ENCODE data around the gene UBE2Q1. TPM values are rescaled to one million over a fixed set of nuclear protein-coding genes. Genes with fewer than 3 reads are reported as not detected.

UBE2Q1 gene
- total RNA-seq: 31.9 and 46.5 TPM in 2 replicates

DNA sequence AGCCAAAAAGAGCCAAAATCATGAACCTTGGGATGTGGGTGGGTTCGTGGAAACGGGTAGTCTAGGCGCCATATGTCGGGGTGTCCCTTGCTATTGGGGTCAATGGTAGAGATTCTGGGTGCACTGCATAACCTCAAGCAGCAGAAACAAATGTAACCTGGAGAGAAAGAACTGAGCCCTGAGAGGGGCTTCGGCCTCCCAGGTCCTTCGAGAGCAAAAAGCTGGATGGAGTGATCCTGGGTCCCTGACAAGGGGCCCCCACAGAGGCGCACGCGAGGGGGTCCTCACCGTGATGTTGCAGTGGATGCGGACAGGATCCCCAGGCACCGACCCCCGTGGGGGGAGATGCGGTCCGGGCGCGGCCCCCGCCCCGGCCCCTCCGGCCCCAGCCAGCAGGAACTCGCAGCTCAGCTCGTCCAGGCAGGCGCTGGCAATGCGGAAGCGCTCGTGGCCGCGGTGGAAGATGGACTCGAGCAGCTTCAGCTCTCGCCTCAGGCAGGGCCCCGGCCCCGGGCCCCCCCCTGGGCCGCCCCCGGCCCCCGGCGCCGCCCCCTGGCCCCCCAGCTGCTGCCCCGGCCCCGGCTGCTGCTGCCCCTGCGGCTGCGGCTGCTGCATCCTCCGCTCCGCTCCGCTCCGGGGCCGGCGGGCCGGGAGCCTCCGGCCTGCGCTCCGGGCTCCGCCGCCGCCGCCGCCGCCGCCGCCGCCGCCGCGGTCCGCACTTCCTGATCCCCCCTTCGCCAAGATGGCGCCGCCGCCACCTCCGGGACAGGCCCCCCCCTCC is at the start of gene UBE2Q1:
Gene UBE2Q1 (minus strand): TSS at position 724 of the 781 bp plus-strand sequence. CDS start 109 bp downstream, at position 615.

GRCh38 chr1:154607609-154608396 is 49.3 kb upstream of the UBE2Q1 start, which contains the start of gene ADAR:
Gene ADAR, minus strand, starts transcription at chr1:154608186. Its CDS starts 180 bp downstream, at chr1:154608006.

DNA sequence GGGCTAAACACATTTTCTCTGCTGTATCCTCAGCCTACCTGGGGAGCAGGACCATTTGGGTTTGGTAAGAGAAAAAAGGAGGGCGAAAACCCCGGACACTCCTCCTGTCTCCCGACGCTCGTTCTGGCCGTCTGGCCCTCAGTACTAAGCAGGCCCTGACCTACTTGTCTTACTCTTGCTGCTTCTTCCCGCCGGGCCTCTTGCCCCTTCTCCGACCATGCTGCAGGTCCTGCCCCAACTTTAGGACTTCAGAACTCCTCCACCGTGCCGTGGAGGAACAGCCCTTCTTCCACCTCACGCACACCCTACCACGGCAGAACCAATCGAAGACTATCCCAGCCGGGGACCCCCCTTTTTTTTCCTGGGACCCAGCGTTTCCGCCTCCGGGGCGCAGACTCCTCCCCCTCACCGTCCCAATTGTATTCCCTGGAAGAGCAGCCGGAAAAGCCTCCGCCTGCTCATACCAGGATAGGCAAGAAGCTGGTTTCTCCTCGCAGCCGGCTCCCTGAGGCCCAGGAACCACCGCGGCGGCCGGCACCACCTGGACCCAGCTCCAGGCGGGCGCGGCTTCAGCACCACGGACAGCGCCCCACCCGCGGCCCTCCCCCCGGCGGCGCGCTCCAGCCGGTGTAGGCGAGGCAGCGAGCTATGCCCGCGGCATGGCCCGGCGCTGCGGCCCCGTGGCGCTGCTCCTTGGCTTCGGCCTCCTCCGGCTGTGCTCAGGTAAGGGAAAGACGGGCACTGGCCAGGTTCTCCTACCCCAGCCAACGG is 9.1 kb upstream of the UBE2Q1 start, which contains the start of gene CHRNB2:
Gene CHRNB2 (plus strand): TSS at position 393 of the 771 bp plus-strand sequence. CDS start 267 bp downstream, at position 660.

DNA sequence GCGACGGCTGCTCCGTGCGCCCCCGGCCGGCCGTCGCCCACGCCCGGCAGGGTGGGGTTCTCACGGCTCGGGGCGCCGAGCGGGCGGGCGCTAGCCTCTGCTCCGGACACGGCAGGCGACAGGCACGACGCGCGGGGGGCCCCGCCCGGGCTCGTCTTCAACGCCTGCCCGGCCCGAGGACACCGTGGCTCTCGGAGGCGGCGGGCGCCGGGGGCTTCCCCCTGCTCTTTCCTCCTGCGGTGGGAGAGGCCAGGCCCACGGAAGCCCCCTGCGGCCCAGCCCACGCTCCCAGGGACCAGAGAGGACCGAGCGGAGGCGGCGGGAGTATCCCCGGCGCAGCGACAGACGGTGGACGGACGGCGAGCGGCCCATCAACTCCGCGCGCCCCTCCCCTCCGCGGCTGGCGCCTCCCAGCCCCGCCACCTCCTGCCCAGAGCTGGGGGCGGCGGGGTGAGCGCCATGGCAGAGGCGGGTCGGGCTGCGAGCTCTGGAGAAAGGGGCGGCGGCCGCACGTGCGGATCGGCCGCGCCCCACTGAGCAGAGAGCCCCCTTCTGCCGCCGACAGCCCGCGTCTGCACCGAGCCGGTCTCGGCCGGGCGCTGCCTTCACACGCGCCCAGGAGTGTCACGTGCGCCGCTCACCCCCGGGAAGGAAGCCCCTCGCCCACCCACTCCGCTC is 56.3 kb downstream of the UBE2Q1 start, which contains the start of the genes SHE and TDRD10:
Gene SHE (minus strand): TSS at position 347 of the 678 bp plus-strand sequence. CDS start 386 bp downstream, outside the sequence.
Gene TDRD10 (plus strand): TSS at position 154 of the 678 bp plus-strand sequence. CDS start 4,685 bp downstream, outside the sequence.

Other genes with a start within 250 kb of the UBE2Q1 start
- not detected in 2 replicates for gene AQP10, start 237.6 kb downstream of the UBE2Q1 start, total RNA-seq
- 77.0 and 114 TPM in 2 replicates for gene ATP8B2, start 233.1 kb downstream of the UBE2Q1 start, total RNA-seq
- 3.9 and 9.3 TPM in 2 replicates for gene IL6R, start 153.3 kb downstream of the UBE2Q1 start, total RNA-seq
- gene TDRD10, start 56.4 kb downstream of the UBE2Q1 start, total RNA-seq: not detected in 2 replicates
- gene SHE, start 56.2 kb downstream of the UBE2Q1 start, total RNA-seq: 0.12 and 0.43 TPM in 2 replicates
- gene CHRNB2, start 9.1 kb upstream of the UBE2Q1 start, total RNA-seq: under 0.01 and 0.12 TPM in 2 replicates
- gene ADAR, start 49.5 kb upstream of the UBE2Q1 start, total RNA-seq: 49.8 and 70.6 TPM in 2 replicates

All from pericardium fibroblast (primary cell).